ENCODE results near the gene CDS1. TPM values are rescaled to one million over a fixed set of nuclear protein-coding genes. Genes with fewer than 3 reads are reported as not detected.

CDS1 gene
- total and polyA plus RNA-seq, 2 of the 8 experiments (the other 6 are each of a cell fraction or from before 2014, with no cell fraction given): 8.7 to 13.9 TPM

GRCh38 chr4:84680956-84681355, 98.0 kb downstream of the CDS1 start (continued):
- TF ChIP-seq FOSL1 (IDR thresholded peaks at IDR 0.05; ENCODE audit: insufficient read depth, low read depth, low read length): no peak
- TF ChIP-seq SIN3A (conservative IDR thresholded peaks at IDR 0.05 in 1 of 2, IDR thresholded peaks at IDR 0.05 in 1 of 2; ENCODE audit: low read depth in 1 of 2, low read length in 2 of 2): no peak

All from H1 (cell line).